Upper lobe of left lung (tissue), 4 donors: ENCODE results near the gene ROPN1L.

ENCODE experiments used
- CTCF ChIP-seq, 6 experiments: fragments of 450-650 bp in 4 of 6; fragments of 200-600 bp in 2 of 6; sonication (generic) in 2 of 6; IDR thresholded peaks; one replicate each; pipeline ENCODE4 v1.5.1; 2016 to 2019; ENCODE audit warnings: antibody characterized with exemption in 6 of 6
- POLR2A ChIP-seq, 4 donors: fragments of 450-650 bp; IDR thresholded peaks; one replicate each; pipeline ENCODE4 v1.5.1; 2016 to 2017; ENCODE audit warnings: antibody characterized with exemption in 4 of 4, mild to moderate bottlenecking in 2 of 4
- POLR2AphosphoS5 ChIP-seq, 2 donors: sonication (generic); formaldehyde crosslinking; IDR thresholded peaks; one replicate each; pipeline ENCODE4 v1.5.1; 2017; ENCODE audit warnings: antibody characterized with exemption in 2 of 2

- TF ChIP-seq POLR2AphosphoS5 (IDR thresholded peaks at IDR 0.05) (no peak), POLR2A (IDR thresholded peaks at IDR 0.05) (no peak), CTCF (IDR thresholded peaks at IDR 0.05) (no peak)
These were observed 49.4 kb downstream of the ROPN1L start for GRCh38 chr5:10490927-10491672.
